Aortic smooth muscle cell (primary cell): ENCODE measurements around the gene MAOA. TPM values are rescaled to one million over a fixed set of nuclear protein-coding genes. Genes with fewer than 3 reads are reported as not detected.

ENCODE experiments used
- total RNA-seq: library from RNA; depleted of rRNA; stranded (reverse); fragments of >200 nt; gene quantifications from 2 replicates; pipeline ENCODE4 v1.2.3, GENCODE V29; 2014

MAOA gene
- total RNA-seq = 16.4 and 21.4 TPM in 2 replicates

DNA sequence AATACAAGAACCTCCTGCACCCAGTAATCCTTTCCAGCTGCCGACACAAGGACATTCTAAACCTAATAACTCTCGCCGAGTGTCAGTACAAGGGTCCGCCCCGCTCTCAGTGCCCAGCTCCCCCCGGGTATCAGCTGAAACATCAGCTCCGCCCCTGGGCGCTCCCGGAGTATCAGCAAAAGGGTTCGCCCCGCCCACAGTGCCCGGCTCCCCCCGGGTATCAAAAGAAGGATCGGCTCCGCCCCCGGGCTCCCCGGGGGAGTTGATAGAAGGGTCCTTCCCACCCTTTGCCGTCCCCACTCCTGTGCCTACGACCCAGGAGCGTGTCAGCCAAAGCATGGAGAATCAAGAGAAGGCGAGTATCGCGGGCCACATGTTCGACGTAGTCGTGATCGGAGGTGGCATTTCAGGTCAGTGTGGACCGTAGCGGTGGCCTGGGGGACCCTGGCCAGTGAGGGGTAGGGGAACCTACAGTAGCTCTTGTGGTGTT lies at the start of gene MAOA:
Gene MAOA (plus strand): TSS at position 295 of the 490 bp plus-strand sequence. CDS start 43 bp downstream, at position 338.

Other genes starting within 250 kb of the MAOA start
- 0.13 and 0.19 TPM in 2 replicates for gene MAOB, start 226.2 kb downstream of the MAOA start, total RNA-seq